ENCODE measurements around the gene MC4R.

DNA sequence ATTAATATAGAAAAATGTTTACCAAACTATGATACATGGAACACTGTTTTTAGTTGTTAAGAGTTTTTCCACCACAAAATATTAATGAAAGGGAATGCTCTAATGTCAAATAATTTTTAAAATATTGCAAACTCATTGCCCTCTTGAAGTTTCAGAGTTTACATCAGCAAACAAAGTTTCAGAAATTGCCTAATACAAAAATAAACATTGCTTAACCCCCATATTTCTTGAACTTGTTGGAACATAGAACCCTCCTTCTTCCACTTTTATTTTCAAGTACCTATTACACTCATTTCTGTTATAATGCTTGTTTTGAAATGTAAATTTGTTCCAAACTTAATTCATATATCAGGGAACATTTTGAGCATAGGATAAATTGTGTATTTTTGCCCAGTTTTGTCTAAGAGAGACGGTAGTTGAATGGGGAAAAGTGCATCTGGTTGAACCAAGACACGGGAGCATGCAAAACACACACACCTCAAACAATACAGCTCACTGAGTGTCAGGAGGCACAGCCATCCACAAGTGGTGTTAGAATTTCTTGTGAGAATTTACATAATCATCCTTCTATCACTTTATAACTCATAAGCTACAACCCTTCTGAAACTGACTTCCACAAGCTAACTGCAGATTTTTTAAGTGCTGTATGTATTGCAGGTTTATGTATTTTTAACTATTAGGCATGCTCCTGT is 5.3 kb upstream of the MC4R start:
- TF ChIP-seq, protein P1, sequence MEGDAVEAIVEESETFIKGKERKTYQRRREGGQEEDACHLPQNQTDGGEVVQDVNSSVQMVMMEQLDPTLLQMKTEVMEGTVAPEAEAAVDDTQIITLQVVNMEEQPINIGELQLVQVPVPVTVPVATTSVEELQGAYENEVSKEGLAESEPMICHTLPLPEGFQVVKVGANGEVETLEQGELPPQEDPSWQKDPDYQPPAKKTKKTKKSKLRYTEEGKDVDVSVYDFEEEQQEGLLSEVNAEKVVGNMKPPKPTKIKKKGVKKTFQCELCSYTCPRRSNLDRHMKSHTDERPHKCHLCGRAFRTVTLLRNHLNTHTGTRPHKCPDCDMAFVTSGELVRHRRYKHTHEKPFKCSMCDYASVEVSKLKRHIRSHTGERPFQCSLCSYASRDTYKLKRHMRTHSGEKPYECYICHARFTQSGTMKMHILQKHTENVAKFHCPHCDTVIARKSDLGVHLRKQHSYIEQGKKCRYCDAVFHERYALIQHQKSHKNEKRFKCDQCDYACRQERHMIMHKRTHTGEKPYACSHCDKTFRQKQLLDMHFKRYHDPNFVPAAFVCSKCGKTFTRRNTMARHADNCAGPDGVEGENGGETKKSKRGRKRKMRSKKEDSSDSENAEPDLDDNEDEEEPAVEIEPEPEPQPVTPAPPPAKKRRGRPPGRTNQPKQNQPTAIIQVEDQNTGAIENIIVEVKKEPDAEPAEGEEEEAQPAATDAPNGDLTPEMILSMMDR (IDR thresholded peaks at IDR 0.05) = no peak
- no peak for TF ChIP-seq POLR2A (IDR thresholded peaks at IDR 0.05)

Data from lower leg skin (tissue), 3 donors.